ENCODE measurements around the gene DOK5. TPM values are rescaled to one million over a fixed set of nuclear protein-coding genes. Genes with fewer than 3 reads are reported as not detected.

Gene DOK5
- total RNA-seq, 2 donors from 2014 or later = 4.6 to 6.7 TPM

- no peaks in the 10 kb centered on the region for H3K9me3 Mint-ChIP-seq
- Histone ChIP-seq H3K27ac (ENCODE audit: low read depth, low read length) (no peak overlapping the region), H3K27me3 (ENCODE audit: control insufficient read depth, insufficient read depth, low read length, poor library complexity, severe bottlenecking) (no peaks in the 10 kb centered on the region), H3K4me3 (ENCODE audit: low read length) (no peak overlapping the region), H3K36me3 (ENCODE audit: control insufficient read depth, insufficient read depth, low read length) (no peaks in the 10 kb centered on the region), H3K9me3 (ENCODE audit: control insufficient read depth, low read length) (no peaks in the 10 kb centered on the region), H3K9ac (ENCODE audit: extremely low read depth, low read length, poor library complexity, severe bottlenecking) (no peak overlapping the region), H3K4me1 (ENCODE audit: control insufficient read depth, insufficient read depth, low read length) (peaks cover 3% of the 10 kb centered on the region)
- no peaks in the 10 kb centered on the region for H3K27me3 Mint-ChIP-seq (ENCODE audit: insufficient read depth)
- TF ChIP-seq CTCF (conservative IDR thresholded peaks at IDR 0.05) = no peak
- WGBS, 2 experiments (ENCODE audit: insufficient coverage in 1 of 2, insufficient read length in 1 of 2) = 96 to 100% methylated on average over 1 to 3 of the region's 3 CpGs
- no peak overlapping the region for H3K4me3 Mint-ChIP-seq
- H3K36me3 Mint-ChIP-seq (ENCODE audit: low read depth) = no peaks in the 10 kb centered on the region
- H3K4me1 Mint-ChIP-seq = peaks cover 5% of the 10 kb centered on the region
- H3K27ac Mint-ChIP-seq = no peak overlapping the region
- no peak for DNase-seq
Observed at GRCh38 chr20:54651252-54651651, 175.9 kb downstream of the DOK5 start.

- Mint-ChIP-seq H3K9me3 (no peaks in the 10 kb centered on the region), H3K4me1 (peaks cover 5% of the 10 kb centered on the region), H3K27ac (no peak overlapping the region), H3K4me3 (no peak overlapping the region), H3K36me3 (ENCODE audit: low read depth) (no peaks in the 10 kb centered on the region), H3K27me3 (ENCODE audit: insufficient read depth) (no peaks in the 10 kb centered on the region)
- peaks cover 3% of the 10 kb centered on the region for H3K4me1 ChIP-seq (ENCODE audit: control insufficient read depth, insufficient read depth, low read length)
- no peak overlapping the region for H3K27ac ChIP-seq (ENCODE audit: low read depth, low read length)
- TF ChIP-seq CTCF (conservative IDR thresholded peaks at IDR 0.05) = no peak
- WGBS, 2 experiments (ENCODE audit: insufficient coverage in 1 of 2, insufficient read length in 1 of 2) = 67 to 84% methylated on average over 2 to 4 of the region's 4 CpGs
- H3K4me3 ChIP-seq (ENCODE audit: low read length) = no peak overlapping the region
- no peak for DNase-seq
- no peak overlapping the region for H3K9ac ChIP-seq (ENCODE audit: extremely low read depth, low read length, poor library complexity, severe bottlenecking)
- H3K27me3 ChIP-seq (ENCODE audit: control insufficient read depth, insufficient read depth, low read length, poor library complexity, severe bottlenecking) = no peaks in the 10 kb centered on the region
- H3K9me3 ChIP-seq (ENCODE audit: control insufficient read depth, low read length) = no peaks in the 10 kb centered on the region
- H3K36me3 ChIP-seq (ENCODE audit: control insufficient read depth, insufficient read depth, low read length) = no peaks in the 10 kb centered on the region
Observed at GRCh38 chr20:54654450-54654849, 179.1 kb downstream of the DOK5 start.

- Histone ChIP-seq H3K27ac (ENCODE audit: low read depth, low read length) (no peak overlapping the region), H3K4me1 (ENCODE audit: control insufficient read depth, insufficient read depth, low read length) (peaks cover 2% of the 10 kb centered on the region), H3K9me3 (ENCODE audit: control insufficient read depth, low read length) (no peaks in the 10 kb centered on the region), H3K4me3 (ENCODE audit: low read length) (no peak overlapping the region), H3K36me3 (ENCODE audit: control insufficient read depth, insufficient read depth, low read length) (no peaks in the 10 kb centered on the region), H3K9ac (ENCODE audit: extremely low read depth, low read length, poor library complexity, severe bottlenecking) (no peak overlapping the region), H3K27me3 (ENCODE audit: control insufficient read depth, insufficient read depth, low read length, poor library complexity, severe bottlenecking) (no peaks in the 10 kb centered on the region)
- peak; percentile 45 for TF ChIP-seq CTCF (conservative IDR thresholded peaks at IDR 0.05)
- peaks cover 7% of the 10 kb centered on the region for H3K4me1 Mint-ChIP-seq
- H3K27me3 Mint-ChIP-seq (ENCODE audit: insufficient read depth) = no peaks in the 10 kb centered on the region
- no peaks in the 10 kb centered on the region for H3K36me3 Mint-ChIP-seq (ENCODE audit: low read depth)
- 86 to 91% methylated on average over 2 of the region's 2 CpGs for WGBS, 2 experiments (ENCODE audit: insufficient coverage in 1 of 2, insufficient read length in 1 of 2)
- H3K27ac Mint-ChIP-seq = no peak overlapping the region
- H3K9me3 Mint-ChIP-seq = no peaks in the 10 kb centered on the region
- DNase-seq = no peak
- H3K4me3 Mint-ChIP-seq = no peak overlapping the region
Observed at GRCh38 chr20:54657268-54657826, 182.0 kb downstream of the DOK5 start.

Measured in endodermal cell (in vitro differentiated cells).